Right atrium auricular region (tissue), 2 donors: Measurements from ENCODE around the gene MAP3K4. TPM values are rescaled to one million over a fixed set of nuclear protein-coding genes. Genes with fewer than 3 reads are reported as not detected.

Source experiments
- DNase-seq: peaks from one replicate; pipeline ENCODE4 v3.0.0-alpha.2; 2019; ENCODE audit warnings: low spot score
- H3K27ac ChIP-seq, 2 donors: fragments of 200-600 bp; sonication (generic); 1 replicate in 1 of 2; 2 replicates in 1 of 2; pipeline ENCODE4 v1.5.1; 2016 to 2019
- H3K27me3 ChIP-seq, 2 donors: fragments of 200-600 bp; sonication (generic); one replicate each; pipeline versions ENCODE4 v1.5.1 to v1.6.0; 2017 to 2019
- H3K36me3 ChIP-seq: fragments of 200-600 bp; sonication (generic); one replicate; pipeline ENCODE4 v1.5.1; 2016
- H3K4me1 ChIP-seq, 2 donors: fragments of 200-600 bp; sonication (generic); one replicate each; pipeline versions ENCODE4 v1.5.1 to v1.6.0; 2017 to 2019
- H3K4me3 ChIP-seq, 2 donors: fragments of 200-600 bp; sonication (generic); 1 replicate in 1 of 2; 2 replicates in 1 of 2; pipeline ENCODE4 v1.5.1; 2017 to 2019; ENCODE audit warnings: mild to moderate bottlenecking in 1 of 2, moderate library complexity in 1 of 2
- H3K9me3 ChIP-seq, 2 donors: fragments of 200-600 bp; sonication (generic); one replicate each; pipeline ENCODE4 v1.5.1; 2019
- CTCF ChIP-seq, 2 donors: fragments of 200-600 bp; sonication (generic); IDR thresholded peaks; one replicate each; pipeline ENCODE4 v1.5.1; 2019; ENCODE audit warnings: antibody characterized with exemption in 2 of 2
- total RNA-seq, 2 donors: library from RNA; depleted of rRNA; stranded (reverse); fragments of >200 nt; gene quantifications; one replicate each; pipeline ENCODE4 v1.1.0, GENCODE V29; 2016

MAP3K4 gene
- total RNA-seq, 2 donors from 2014 or later: 15.6 to 17.2 TPM

GRCh38 chr6:161031721-161032495 is 40.3 kb downstream of the MAP3K4 start:
- Histone ChIP-seq H3K9me3 (no peaks in the 10 kb centered on the region), H3K27ac (no peak overlapping the region), H3K4me3 (no peak overlapping the region), H3K4me1 (peaks cover 0 to 4% of the 10 kb centered on the region in 2 donors), H3K27me3 (no peaks in the 10 kb centered on the region), H3K36me3 (no peaks in the 10 kb centered on the region)
- no peak for DNase-seq
- TF ChIP-seq CTCF (IDR thresholded peaks at IDR 0.05): no peak

- H3K9me3 ChIP-seq: no peaks in the 10 kb centered on the region
- peaks cover 0 to 9% of the 10 kb centered on the region in 2 donors for H3K4me1 ChIP-seq
- no peak overlapping the region for H3K4me3 ChIP-seq
- no peak for TF ChIP-seq CTCF (IDR thresholded peaks at IDR 0.05)
- H3K36me3 ChIP-seq: no peaks in the 10 kb centered on the region
- no peak for DNase-seq
- no peak overlapping the region for H3K27ac ChIP-seq
- no peaks in the 10 kb centered on the region for H3K27me3 ChIP-seq
Observed at GRCh38 chr6:161033667-161034066, 42.1 kb downstream of the MAP3K4 start.

GRCh38 chr6:161035182-161035980 is 43.8 kb downstream of the MAP3K4 start:
- DNase-seq: no peak
- no peaks in the 10 kb centered on the region for H3K9me3 ChIP-seq
- H3K36me3 ChIP-seq: no peaks in the 10 kb centered on the region
- H3K4me3 ChIP-seq: no peak overlapping the region
- no peak overlapping the region for H3K27ac ChIP-seq
- peaks cover 0 to 12% of the 10 kb centered on the region in 2 donors for H3K4me1 ChIP-seq
- no peaks in the 10 kb centered on the region for H3K27me3 ChIP-seq
- no peak for TF ChIP-seq CTCF (IDR thresholded peaks at IDR 0.05)

GRCh38 chr6:161035981-161036263 is 44.4 kb downstream of the MAP3K4 start:
- Histone ChIP-seq H3K4me1 (peaks cover 0 to 12% of the 10 kb centered on the region in 2 donors), H3K4me3 (no peak overlapping the region), H3K27ac (no peak overlapping the region), H3K27me3 (no peaks in the 10 kb centered on the region), H3K36me3 (no peaks in the 10 kb centered on the region), H3K9me3 (no peaks in the 10 kb centered on the region)
- no peak for DNase-seq
- no peak for TF ChIP-seq CTCF (IDR thresholded peaks at IDR 0.05)

- Histone ChIP-seq H3K9me3 (no peaks in the 10 kb centered on the region), H3K4me1 (peaks cover 0 to 14% of the 10 kb centered on the region in 2 donors), H3K4me3 (no peak overlapping the region), H3K27me3 (no peaks in the 10 kb centered on the region), H3K36me3 (no peaks in the 10 kb centered on the region), H3K27ac (peak overlapping the region in 1 of 2 donors; percentile 67)
- no peak for DNase-seq
- no peak for TF ChIP-seq CTCF (IDR thresholded peaks at IDR 0.05)
Observed at GRCh38 chr6:161037873-161038228, 46.3 kb downstream of the MAP3K4 start.
